HG03354 (cell line): ENCODE results near the gene NXPE3.

Experiments
- ATAC-seq: cut with Tn5 transposase; IDR thresholded peaks from one replicate; pipeline ENCODE4 v1.9.1; 2021; ENCODE audit warnings: mild to moderate bottlenecking; ENCODE audit not compliant: unreplicated experiment, poor library complexity, severe bottlenecking

Gene NXPE3

DNA sequence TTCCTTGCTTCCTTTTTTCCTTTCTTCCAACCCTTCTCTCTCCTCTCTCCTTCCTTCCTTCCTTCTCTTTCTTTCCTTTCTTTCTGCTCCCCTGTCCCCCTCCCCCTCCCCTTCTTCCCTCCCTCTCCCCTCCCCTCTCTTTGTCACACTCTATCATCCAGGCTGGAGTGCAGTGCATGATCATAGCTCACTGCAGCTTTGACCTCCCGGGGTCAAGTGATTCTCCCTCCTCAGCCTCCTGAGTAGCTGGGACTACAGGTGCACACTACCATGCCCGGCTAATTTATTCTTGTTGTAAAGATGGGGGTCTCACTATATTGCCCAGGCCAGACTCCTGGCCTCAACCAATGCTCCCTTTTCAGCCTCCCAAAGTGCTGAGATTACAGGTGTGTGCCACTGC, 89.0 kb downstream of the NXPE3 start:
- ATAC-seq: no peak

DNA sequence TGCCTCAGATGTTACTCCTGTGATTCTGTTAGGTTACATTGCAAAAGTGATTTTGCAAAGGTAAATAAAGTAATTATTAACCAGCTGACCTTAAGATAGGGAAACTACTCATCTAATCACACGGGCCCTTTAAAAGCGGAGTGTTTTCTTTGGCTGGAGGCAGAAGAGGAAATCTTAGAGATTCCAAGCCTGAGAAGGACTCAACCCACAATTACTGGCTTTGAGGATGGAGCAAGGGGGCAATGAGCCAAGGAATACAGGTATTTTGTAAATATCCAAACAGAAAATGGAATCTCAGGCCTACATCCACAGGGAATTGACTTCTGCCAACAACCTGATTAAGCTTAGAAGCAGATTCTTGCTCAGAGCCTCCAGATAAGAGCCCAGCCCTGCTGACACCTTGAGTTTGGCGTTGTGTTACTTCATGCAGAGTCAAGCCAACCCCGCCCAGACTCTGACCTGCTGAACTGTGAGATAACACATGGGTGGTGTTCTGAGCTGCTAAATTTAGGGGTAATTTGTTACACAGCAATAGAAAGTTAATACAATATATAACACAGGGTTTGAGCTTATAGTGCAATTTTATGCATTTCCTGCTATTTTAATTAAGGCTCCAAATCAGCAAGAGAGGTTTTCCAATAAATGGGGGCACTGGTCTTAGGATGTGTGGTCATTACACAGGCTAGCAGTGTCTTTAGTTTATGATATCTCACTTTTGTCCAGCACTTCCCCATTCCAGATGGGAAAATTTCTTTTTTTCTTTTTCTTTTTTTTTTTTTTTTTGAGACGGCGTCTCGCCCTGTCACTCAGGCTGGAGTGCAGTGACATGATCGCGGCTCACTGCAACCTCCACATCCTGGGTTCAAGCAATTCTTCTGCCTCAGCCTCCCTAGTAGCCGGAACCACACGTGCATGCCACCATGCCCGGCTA, 89.8 kb downstream of the NXPE3 start:
- ATAC-seq: no peak

DNA sequence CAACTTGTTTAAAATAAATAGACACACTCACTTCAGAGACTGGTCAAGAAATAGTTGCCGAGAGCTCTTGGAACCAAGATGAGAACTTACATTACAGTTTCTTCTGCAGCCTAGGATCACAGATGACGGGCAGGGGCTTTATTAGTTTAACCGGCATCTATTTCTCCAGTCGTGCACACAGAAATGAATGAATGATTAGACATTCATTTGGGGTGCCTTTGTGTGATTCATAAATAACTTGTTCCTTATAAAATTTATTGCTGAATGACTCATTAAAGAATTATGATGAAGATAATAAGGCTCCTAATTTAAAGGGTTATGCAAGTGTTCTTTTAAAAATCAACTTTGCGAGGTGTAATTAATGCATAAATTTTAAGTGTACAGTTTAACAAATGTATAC, 91.1 kb downstream of the NXPE3 start:
- ATAC-seq: no peak

DNA sequence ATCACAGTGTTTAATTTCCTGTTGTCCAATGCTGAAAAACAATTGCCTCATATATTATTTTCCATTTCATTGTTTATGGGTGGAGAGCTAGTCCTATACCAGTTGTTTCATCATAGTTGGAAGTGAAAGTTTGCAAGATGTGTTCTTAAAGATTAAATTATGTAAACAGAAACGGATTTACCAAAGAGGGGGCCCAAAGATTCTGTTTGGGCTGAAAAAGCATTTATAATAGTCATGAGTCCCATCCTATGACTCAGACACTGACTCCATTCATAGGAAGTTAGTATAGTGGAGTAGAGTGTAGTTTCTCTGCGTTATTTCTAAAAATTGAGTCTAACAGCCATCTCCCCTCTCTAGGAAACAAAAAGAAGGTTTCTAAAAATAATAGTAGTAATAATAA, 94.6 kb downstream of the NXPE3 start:
- ATAC-seq: no peak

DNA sequence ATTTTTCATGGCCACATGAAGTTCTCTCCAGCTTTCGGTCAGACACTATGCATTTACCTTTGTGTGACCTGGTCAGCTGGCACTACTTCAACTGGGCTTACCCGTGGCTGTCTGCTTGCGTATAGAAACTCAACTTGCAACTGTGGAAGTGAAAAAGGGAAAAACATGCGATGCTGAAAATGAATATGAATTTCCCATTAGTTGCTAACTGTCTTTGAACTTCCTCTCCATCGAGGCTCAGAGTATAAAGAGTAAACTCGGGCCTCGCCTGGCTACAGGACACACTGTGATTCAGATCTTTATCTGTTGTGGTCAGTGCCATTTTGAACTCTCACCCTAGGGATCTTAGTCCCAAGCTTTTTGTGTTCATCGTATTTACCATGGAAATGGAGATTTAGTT, 97.1 kb downstream of the NXPE3 start:
- no peak for ATAC-seq
